ENCODE data around the gene RIMS1.

The RIMS1 gene

GRCh38 chr6:72386324-72386723 lies 500.0 kb downstream of the RIMS1 start:
- Mint-ChIP-seq H3K27me3 (ENCODE audit: low read depth) (peaks cover 6% of the 10 kb centered on the region), H3K36me3 (ENCODE audit: low read depth) (no peaks in the 10 kb centered on the region), H3K9me3 (no peaks in the 10 kb centered on the region), H3K4me3 (no peak overlapping the region), H3K27ac (no peak overlapping the region), H3K4me1 (ENCODE audit: low read depth) (no peaks in the 10 kb centered on the region)

- Mint-ChIP-seq H3K9me3 (no peaks in the 10 kb centered on the region), H3K4me3 (no peak overlapping the region), H3K36me3 (ENCODE audit: low read depth) (no peaks in the 10 kb centered on the region), H3K4me1 (ENCODE audit: low read depth) (no peaks in the 10 kb centered on the region), H3K27me3 (ENCODE audit: low read depth) (peaks cover 11% of the 10 kb centered on the region), H3K27ac (no peak overlapping the region)
Observed at GRCh38 chr6:72389698-72390097, 503.3 kb downstream of the RIMS1 start.

- H3K36me3 Mint-ChIP-seq (ENCODE audit: low read depth): no peaks in the 10 kb centered on the region
- H3K4me3 Mint-ChIP-seq: no peak overlapping the region
- no peaks in the 10 kb centered on the region for H3K9me3 Mint-ChIP-seq
- no peak overlapping the region for H3K27ac Mint-ChIP-seq
- H3K27me3 Mint-ChIP-seq (ENCODE audit: low read depth): peaks cover 11% of the 10 kb centered on the region
- no peaks in the 10 kb centered on the region for H3K4me1 Mint-ChIP-seq (ENCODE audit: low read depth)
Observed at GRCh38 chr6:72390548-72390947, 504.2 kb downstream of the RIMS1 start.

GRCh38 chr6:72401865-72402264 lies 515.5 kb downstream of the RIMS1 start:
- Mint-ChIP-seq H3K27me3 (ENCODE audit: low read depth) (peaks cover 6% of the 10 kb centered on the region), H3K9me3 (no peaks in the 10 kb centered on the region), H3K36me3 (ENCODE audit: low read depth) (no peaks in the 10 kb centered on the region), H3K27ac (no peak overlapping the region), H3K4me1 (ENCODE audit: low read depth) (no peaks in the 10 kb centered on the region), H3K4me3 (no peak overlapping the region)

GRCh38 chr6:72403413-72403812 lies 517.1 kb downstream of the RIMS1 start:
- Mint-ChIP-seq H3K9me3 (no peaks in the 10 kb centered on the region), H3K27ac (no peak overlapping the region)

GRCh38 chr6:72406517-72406916 lies 520.2 kb downstream of the RIMS1 start:
- peaks cover 14% of the 10 kb centered on the region for H3K27me3 Mint-ChIP-seq (ENCODE audit: low read depth)
- no peaks in the 10 kb centered on the region for H3K36me3 Mint-ChIP-seq (ENCODE audit: low read depth)
- no peaks in the 10 kb centered on the region for H3K4me1 Mint-ChIP-seq (ENCODE audit: low read depth)
- no peaks in the 10 kb centered on the region for H3K9me3 Mint-ChIP-seq
- no peak overlapping the region for H3K4me3 Mint-ChIP-seq
- no peak overlapping the region for H3K27ac Mint-ChIP-seq

More at GRCh38 chr6:72403413-72403812, 517.1 kb downstream of the RIMS1 start:
- no peak overlapping the region for H3K4me3 Mint-ChIP-seq
- H3K36me3 Mint-ChIP-seq (ENCODE audit: low read depth): no peaks in the 10 kb centered on the region
- peaks cover 10% of the 10 kb centered on the region for H3K27me3 Mint-ChIP-seq (ENCODE audit: low read depth)
- H3K4me1 Mint-ChIP-seq (ENCODE audit: low read depth): no peaks in the 10 kb centered on the region

GRCh38 chr6:72410769-72411168 lies 524.4 kb downstream of the RIMS1 start:
- Mint-ChIP-seq H3K27ac (no peak overlapping the region), H3K4me1 (ENCODE audit: low read depth) (no peaks in the 10 kb centered on the region), H3K36me3 (ENCODE audit: low read depth) (no peaks in the 10 kb centered on the region), H3K27me3 (ENCODE audit: low read depth) (peaks cover 31% of the 10 kb centered on the region), H3K9me3 (no peaks in the 10 kb centered on the region), H3K4me3 (no peak overlapping the region)

GRCh38 chr6:72411872-72412708 lies 525.7 kb downstream of the RIMS1 start:
- Mint-ChIP-seq H3K27ac (no peak overlapping the region), H3K36me3 (ENCODE audit: low read depth) (no peaks in the 10 kb centered on the region)

GRCh38 chr6:72412709-72413044 lies 526.3 kb downstream of the RIMS1 start:
- Mint-ChIP-seq H3K36me3 (ENCODE audit: low read depth) (no peaks in the 10 kb centered on the region), H3K27ac (no peak overlapping the region), H3K4me1 (ENCODE audit: low read depth) (no peaks in the 10 kb centered on the region), H3K4me3 (no peak overlapping the region), H3K27me3 (ENCODE audit: low read depth) (peaks cover 34% of the 10 kb centered on the region), H3K9me3 (no peaks in the 10 kb centered on the region)

More at GRCh38 chr6:72411872-72412708, 525.7 kb downstream of the RIMS1 start:
- H3K27me3 Mint-ChIP-seq (ENCODE audit: low read depth): peaks cover 33% of the 10 kb centered on the region
- no peaks in the 10 kb centered on the region for H3K9me3 Mint-ChIP-seq
- H3K4me1 Mint-ChIP-seq (ENCODE audit: low read depth): no peaks in the 10 kb centered on the region
- H3K4me3 Mint-ChIP-seq: no peak overlapping the region

GRCh38 chr6:72413884-72414283 lies 527.5 kb downstream of the RIMS1 start:
- Mint-ChIP-seq H3K36me3 (ENCODE audit: low read depth) (no peaks in the 10 kb centered on the region), H3K27ac (no peak overlapping the region), H3K27me3 (ENCODE audit: low read depth) (peaks cover 32% of the 10 kb centered on the region), H3K9me3 (no peaks in the 10 kb centered on the region), H3K4me3 (no peak overlapping the region), H3K4me1 (ENCODE audit: low read depth) (no peaks in the 10 kb centered on the region)

- Mint-ChIP-seq H3K9me3 (no peaks in the 10 kb centered on the region), H3K4me3 (no peak overlapping the region), H3K36me3 (ENCODE audit: low read depth) (no peaks in the 10 kb centered on the region), H3K4me1 (ENCODE audit: low read depth) (no peaks in the 10 kb centered on the region), H3K27ac (no peak overlapping the region), H3K27me3 (ENCODE audit: low read depth) (peaks cover 29% of the 10 kb centered on the region)
Observed at GRCh38 chr6:72414657-72415056, 528.3 kb downstream of the RIMS1 start.

- Mint-ChIP-seq H3K27me3 (ENCODE audit: low read depth) (peaks cover 34% of the 10 kb centered on the region), H3K27ac (no peak overlapping the region), H3K36me3 (ENCODE audit: low read depth) (no peaks in the 10 kb centered on the region), H3K4me1 (ENCODE audit: low read depth) (no peaks in the 10 kb centered on the region), H3K4me3 (no peak overlapping the region), H3K9me3 (no peaks in the 10 kb centered on the region)
Observed at GRCh38 chr6:72416744-72417465, 530.6 kb downstream of the RIMS1 start.

GRCh38 chr6:72417759-72418158 lies 531.4 kb downstream of the RIMS1 start:
- H3K27ac Mint-ChIP-seq: no peak overlapping the region
- no peak overlapping the region for H3K4me3 Mint-ChIP-seq
- no peaks in the 10 kb centered on the region for H3K36me3 Mint-ChIP-seq (ENCODE audit: low read depth)
- no peaks in the 10 kb centered on the region for H3K9me3 Mint-ChIP-seq
- H3K4me1 Mint-ChIP-seq (ENCODE audit: low read depth): no peaks in the 10 kb centered on the region
- peaks cover 29% of the 10 kb centered on the region for H3K27me3 Mint-ChIP-seq (ENCODE audit: low read depth)

- Mint-ChIP-seq H3K9me3 (no peaks in the 10 kb centered on the region), H3K27ac (no peak overlapping the region), H3K4me3 (no peak overlapping the region), H3K27me3 (ENCODE audit: low read depth) (peaks cover 29% of the 10 kb centered on the region), H3K36me3 (ENCODE audit: low read depth) (no peaks in the 10 kb centered on the region), H3K4me1 (ENCODE audit: low read depth) (no peaks in the 10 kb centered on the region)
Observed at GRCh38 chr6:72418495-72418894, 532.1 kb downstream of the RIMS1 start.

- Mint-ChIP-seq H3K27ac (no peak overlapping the region), H3K4me3 (no peak overlapping the region), H3K4me1 (ENCODE audit: low read depth) (no peaks in the 10 kb centered on the region), H3K27me3 (ENCODE audit: low read depth) (peaks cover 17% of the 10 kb centered on the region), H3K36me3 (ENCODE audit: low read depth) (no peaks in the 10 kb centered on the region), H3K9me3 (no peaks in the 10 kb centered on the region)
Observed at GRCh38 chr6:72419966-72420365, 533.6 kb downstream of the RIMS1 start.
